Stimulated activated CD4-positive, alpha-beta T cell treated with anti-CD3 and anti-CD28 coated beads, Interleukin-4, amount 100 ng/mL, for 48 hours (primary cell): ENCODE data around the gene CCDC70.

Experiments used
- DNase-seq, 2 donors: peaks; one replicate each; pipeline ENCODE4 v3.0.0-alpha.2; 2020; ENCODE audit warnings: low read depth in 2 of 2

Gene CCDC70

DNA sequence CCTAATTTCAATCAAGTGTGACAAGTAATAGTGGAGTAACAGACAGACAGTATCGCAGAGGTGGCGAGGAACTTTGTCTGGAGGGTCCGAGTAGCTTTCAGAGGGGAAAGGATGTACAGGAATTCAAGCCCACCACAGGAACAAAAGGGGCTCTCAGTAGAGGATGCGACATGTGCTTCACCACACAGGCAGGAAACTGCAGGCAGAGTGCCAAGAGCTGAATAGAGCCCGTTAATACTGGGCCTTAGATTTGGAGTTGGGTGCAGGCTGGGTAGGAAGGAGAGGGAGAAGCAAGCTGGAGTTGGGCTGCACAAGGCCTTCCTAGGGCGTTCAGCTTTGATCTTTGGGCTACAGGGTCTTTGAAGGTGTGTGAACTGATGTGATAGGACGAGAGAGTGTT lies 1.2 kb downstream of the CCDC70 start:
- DNase-seq = no peak

- no peak for DNase-seq
Measured at GRCh38 chr13:51865838-51866237, 4.1 kb downstream of the CCDC70 start.

- DNase-seq = no peak
Measured at GRCh38 chr13:51867062-51867461, 5.3 kb downstream of the CCDC70 start.

GRCh38 chr13:51869916-51870315 lies 8.1 kb downstream of the CCDC70 start:
- no peak for DNase-seq

GRCh38 chr13:51870616-51871015 lies 8.8 kb downstream of the CCDC70 start:
- DNase-seq = no peak

DNA sequence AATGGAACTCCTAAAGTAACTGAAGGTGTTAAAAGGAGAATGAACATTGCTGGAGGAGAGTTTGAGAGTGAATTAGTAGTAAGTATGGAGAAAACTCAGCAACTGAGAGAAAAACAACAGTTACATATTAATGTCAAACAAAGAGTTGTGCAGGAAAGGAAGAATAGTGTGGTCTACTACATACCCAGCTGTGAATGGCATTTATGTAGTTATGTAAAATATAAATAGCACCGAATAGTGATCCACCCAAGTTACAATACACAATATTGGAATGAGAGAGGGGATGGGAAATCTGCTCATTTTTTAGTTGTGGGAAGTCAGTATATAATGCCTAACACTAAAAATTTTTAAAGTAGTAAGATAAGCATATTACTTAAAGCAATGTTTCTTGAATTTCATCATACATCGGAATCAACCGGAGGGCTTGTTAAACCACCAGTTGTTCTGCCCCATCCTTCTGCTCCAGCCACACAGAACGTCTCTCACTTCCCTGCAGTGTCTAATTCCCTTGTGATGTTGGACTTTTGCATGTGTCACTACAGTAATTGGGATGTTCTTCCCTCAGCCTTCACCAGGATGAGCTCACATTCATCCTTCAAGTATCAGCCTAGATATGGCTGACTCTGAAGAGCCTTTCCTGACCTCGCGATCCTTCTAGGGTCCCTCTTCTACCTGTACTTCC lies 11.5 kb downstream of the CCDC70 start:
- DNase-seq = no peak

DNA sequence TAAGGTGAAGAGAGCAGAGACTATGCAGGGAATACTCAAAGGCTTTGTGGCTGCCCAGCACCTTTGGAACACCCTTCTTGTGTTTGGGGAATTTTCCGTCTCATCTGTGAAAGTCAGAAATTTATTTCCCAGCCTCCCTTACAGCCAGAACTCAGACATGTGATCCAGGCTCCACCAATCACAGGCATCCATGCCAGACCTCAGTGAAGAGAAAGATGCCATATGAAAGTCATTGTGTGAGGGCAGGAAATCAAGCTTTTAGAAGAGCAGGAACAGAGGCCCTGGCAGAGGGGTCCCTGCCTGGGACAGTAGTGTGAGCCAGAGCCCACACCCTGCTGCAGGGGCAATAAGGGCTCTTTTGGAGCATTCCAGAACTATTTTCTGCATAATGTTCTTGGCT lies 12.1 kb downstream of the CCDC70 start:
- no peak for DNase-seq

DNA sequence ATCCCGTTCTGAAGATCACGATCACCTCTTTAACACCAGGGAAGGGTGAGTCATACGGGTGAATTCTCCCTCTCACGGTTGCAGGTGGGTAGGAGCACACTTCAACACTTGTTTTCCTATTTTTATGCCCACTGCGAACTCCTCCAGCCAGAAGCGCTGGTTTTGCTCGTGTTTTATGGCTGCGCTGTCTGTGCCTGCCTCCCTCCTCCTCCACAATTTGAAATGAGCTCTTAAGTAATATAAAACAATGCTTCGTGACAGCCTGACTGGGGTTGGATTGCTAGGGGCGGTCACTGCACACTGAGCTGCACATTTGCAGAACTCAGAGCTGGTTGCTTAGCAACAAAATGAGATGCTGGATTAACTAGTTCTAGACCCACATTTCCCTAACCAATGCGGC lies 12.9 kb downstream of the CCDC70 start:
- DNase-seq = no peak

- no peak for DNase-seq
Measured at GRCh38 chr13:51879133-51879532, 17.4 kb downstream of the CCDC70 start.

DNA sequence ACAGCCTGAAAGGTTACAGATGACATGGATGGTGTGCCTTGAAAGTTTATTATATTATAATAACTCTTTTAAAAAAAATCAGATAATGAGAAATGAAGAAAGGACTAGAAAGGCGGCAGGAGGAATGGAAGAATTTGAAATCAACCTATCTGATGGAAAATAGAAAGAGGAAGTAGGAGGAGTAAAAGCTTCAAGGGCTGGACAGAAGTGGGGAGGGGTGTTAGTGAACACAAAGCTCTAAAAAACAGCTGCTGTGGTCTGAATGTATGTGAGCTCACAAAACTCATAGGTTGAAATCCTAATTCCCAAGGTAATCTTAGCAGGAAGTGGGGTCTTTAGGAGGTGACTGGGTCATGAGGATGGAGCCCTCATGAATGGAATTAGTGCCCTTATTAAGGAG lies 19.5 kb downstream of the CCDC70 start:
- DNase-seq = no peak

DNA sequence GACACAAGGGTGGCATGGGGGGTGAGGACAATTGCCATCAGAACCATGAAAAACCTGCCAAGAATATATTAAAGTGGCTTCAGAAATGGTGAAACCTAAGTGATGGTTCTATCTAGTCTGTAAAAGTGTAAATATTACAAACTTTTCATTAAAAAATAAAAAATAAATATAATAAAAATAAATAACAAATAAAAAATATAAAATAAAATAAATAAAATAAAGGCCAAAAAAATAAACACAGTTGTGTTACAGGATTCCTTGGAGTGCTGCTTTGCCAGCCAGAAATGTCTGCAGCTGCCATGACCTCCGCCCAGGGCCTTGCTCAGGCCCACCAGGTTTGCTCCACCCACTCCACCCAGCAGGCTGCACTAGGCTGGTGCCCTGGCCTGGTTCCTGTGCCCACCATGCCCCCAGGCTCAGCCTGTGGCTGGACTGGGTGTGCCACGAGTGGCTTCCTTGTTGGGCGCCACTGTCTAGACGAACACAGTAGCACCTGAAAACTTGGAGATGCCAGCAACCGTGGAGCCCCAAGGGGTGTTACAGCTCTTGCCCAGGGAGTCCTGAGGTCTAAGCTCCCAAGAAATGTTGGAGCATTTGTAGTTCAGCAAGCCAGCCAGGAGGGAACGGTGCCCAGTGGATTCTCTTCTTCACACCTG lies 20.9 kb downstream of the CCDC70 start:
- DNase-seq = no peak

GRCh38 chr13:51883226-51883600 lies 21.4 kb downstream of the CCDC70 start:
- DNase-seq = no peak

DNA sequence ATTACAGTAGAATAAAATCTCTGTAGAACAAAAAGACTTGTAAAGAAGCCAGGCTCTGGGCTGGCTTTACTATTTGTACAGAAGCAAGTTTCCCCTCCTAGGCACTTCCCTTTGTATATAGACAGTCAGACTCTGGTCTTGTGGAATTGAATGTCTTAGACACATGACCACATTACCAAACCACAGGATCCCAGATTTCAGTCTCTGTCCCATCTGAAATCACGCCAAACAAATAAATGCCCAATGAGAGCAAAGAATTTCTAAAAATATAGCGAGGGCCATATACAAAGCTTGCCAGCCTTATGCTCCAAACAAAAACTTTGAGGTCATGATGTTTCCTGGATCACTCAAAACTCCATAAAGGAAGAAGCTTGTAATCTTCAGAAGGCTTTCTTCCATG lies 23.9 kb downstream of the CCDC70 start:
- no peak for DNase-seq

- DNase-seq = no peak
Measured at GRCh38 chr13:51887468-51887867, 25.7 kb downstream of the CCDC70 start.

- DNase-seq = no peak
Measured at GRCh38 chr13:51892657-51893056, 30.9 kb downstream of the CCDC70 start.

DNA sequence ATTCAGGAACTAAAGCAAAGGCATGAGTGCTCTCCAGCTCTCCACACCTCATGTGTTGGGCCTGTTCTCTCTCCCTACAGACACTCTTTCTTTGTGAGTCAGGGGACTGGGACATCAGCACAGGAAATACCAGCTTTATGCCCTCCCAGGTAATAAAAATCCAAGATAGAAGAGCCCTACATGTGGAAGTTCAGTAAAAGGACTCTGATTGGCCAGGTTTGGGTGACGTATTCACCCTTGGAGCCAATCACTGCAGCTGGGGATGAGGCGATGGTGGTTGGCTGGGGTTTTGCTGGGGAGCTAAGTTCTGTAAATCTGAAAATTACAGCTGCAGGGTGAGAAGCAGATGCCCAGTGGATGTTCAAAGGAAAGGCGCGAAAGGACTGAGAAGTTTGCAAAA lies 32.5 kb downstream of the CCDC70 start:
- no peak for DNase-seq

- peak; percentile 28 to 43 for DNase-seq
Measured at GRCh38 chr13:51895906-51896888, 34.4 kb downstream of the CCDC70 start.

DNA sequence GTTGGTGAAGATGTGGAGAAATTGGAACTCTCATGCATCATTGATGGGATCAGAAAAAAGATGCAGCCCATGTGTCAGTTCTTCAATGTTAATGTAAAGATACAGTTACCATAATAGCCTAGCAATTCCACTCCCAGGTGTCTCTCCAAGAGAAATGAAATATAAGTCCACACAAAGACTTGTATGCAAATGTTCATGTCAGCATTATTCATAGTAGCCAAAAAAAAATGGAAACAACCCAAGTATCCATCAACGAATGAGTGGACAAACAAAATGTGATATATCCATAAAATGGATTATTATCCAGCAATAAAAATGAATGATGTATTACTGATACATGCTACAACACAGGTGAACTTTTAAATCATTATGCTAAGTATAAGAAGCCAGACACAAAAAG lies 38.7 kb downstream of the CCDC70 start:
- no peak for DNase-seq

DNA sequence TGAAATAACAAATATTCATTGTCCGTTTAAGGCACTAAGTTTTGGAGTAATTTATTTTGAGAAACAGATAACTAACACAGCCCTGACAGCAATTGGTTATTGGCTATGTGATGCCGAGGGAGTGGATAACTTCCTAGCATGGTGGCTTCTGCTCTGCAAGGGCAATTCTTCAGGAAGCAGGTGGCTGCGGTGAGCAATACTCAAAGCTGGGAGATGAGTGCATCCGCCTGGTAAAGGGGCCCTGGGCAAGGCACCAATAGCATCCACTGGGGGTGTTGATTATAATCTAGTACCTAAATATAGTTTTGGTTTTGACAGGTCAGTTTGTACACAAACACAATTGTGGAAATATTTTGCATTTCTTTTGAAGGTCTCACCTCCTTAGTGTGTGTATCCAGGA lies 41.0 kb downstream of the CCDC70 start:
- DNase-seq = no peak

- no peak for DNase-seq
Measured at GRCh38 chr13:51905787-51906186, 44.0 kb downstream of the CCDC70 start.

DNA sequence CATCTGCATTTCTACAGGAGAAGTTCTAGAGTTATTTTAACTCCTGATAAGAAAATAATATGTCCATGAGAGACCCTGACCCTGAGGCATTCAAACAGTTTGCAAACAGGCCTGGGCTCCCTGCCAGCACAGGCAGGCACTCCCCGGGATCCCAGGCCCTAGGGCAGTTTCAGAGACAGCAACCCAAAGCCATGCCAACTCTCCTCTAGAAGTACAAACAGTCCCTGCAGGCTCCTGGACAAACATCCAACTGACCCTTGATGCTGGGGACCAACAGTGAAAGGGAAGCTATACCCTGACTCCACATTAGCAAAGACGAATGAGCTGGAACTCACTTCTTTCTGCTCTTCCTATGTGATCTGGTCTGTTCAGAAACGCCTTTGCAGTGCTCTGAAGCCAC lies 44.8 kb downstream of the CCDC70 start:
- DNase-seq = no peak

DNA sequence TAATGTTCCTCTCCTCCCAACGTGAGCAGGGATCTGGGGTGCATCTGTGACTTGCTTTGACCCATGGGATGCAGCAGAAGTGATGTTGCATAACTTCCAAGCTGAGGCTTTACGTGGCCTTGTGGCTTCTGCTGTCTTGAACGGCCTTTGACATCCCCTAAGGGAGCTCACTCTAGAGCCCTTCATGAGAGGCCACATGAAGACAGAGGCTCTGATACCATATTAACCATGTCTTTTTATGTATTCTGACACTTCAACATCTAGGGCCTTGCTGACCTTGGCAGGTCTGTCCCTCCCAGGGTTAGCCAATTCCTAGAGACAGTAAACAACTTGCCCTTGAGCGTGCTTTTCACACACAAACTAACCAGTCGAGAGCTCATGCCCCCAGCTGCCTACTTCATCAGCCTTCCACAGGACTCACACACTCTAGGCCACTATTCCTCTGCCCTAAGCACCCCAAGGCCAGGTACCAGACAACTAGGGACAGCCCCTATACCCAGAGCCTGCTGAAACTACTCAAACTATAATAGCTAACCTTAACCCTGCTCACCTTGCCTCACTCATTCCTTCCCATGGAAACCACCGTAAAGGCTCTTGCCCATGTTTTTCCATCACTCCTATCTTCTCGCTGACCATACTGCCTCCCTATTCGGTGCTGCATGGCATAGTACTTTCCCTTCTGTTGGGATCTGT lies 45.4 kb downstream of the CCDC70 start:
- no peak for DNase-seq
